Astrocyte of the hippocampus (primary cell): ENCODE data around the gene STK17B.
A peak's percentile ranks its signal among the peaks of the same experiment; 100 is the strongest.

Source experiments
- DNase-seq: peaks from one replicate; pipeline ENCODE4 v3.0.0; 2011; ENCODE audit warnings: low read depth, low spot score

STK17B gene

DNA sequence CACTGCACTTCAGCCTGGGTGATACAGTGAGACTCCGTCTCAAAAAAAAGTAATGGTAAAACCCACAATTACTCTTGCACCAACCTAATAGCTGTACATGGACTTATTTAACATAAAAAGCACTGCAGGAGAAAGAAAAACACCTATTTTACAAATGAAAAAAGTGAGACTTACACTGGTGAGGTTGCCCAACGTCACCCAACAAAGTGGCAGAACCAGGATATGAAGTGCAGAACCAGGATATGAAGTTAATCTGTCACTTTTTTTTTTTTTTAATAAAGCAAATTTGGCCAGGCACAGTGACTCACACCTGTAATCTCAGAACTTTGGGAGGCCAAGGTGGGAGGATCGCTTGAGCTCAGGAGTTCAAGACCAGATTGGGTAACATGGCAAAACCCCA lies 13.5 kb upstream of the STK17B start:
- no peak for DNase-seq

GRCh38 chr2:196183528-196184231 lies 12.3 kb upstream of the STK17B start:
- DNase-seq = no peak

DNA sequence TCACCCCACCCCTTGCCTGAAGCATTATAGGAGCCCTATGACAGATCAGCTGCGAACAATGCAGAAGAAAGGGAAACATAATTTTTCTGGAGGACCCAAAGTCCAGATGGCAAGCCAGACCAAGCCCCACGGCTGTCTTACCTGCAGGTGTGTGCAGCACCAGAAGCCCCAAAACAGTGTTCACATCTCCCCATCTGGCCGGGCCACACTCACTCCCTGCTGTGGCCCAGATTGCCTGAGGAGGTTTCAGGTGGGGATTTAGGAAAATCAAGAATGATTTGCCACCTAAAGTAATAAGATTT lies 11.7 kb upstream of the STK17B start:
- no peak for DNase-seq

GRCh38 chr2:196182439-196183171 lies 11.2 kb upstream of the STK17B start:
- DNase-seq = no peak

- DNase-seq = no peak
These were observed 10.1 kb upstream of the STK17B start for GRCh38 chr2:196181484-196181883.

GRCh38 chr2:196177124-196177523 lies 5.7 kb upstream of the STK17B start:
- DNase-seq = no peak

DNA sequence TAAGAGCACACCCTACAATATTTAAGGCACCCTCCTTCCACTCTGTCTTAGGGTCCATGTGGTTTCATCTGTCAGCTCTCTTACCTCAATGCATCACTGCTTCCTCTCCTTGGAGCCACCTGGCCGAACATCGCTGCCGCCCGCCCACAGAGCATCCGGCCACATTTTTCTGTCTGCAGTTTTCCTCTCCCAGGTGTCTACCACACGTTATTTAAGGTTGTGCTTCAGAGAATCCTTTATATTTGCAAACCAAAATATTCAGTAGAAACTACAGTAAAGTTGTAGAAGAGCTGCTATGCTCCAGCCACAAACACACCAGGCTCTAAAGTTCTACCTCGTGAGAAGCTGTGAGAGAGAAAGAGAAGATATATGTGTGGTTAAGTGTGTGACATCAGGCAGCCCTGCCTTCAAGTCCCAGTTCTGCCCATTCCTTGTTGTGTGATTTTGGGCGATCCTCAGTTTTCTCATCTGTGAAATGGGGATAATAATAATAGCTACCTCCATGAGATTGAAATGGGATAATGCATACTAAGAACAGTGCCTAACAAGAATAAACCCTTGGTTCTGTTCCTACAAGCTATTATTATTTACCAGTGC lies 4.9 kb upstream of the STK17B start:
- DNase-seq = no peak

DNA sequence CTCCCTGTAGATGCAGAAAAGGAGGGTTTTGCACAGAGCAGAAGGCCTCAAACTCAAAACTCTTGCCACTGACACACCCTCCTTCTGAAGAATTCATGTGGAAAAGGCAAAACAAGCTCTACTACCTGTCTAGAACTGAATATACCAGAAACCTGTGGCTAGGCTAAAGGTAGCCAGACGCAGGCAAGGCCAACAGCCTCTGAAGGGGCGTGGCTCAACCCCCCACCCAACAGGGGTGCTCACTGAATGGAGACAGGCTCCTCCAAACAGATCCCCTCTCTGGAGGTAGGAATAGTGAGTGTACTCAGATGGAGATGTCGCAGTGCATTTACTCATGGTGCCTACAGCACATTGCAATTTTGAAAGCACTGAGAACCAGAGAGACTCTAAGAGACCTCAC lies 3.0 kb upstream of the STK17B start:
- no peak for DNase-seq

DNA sequence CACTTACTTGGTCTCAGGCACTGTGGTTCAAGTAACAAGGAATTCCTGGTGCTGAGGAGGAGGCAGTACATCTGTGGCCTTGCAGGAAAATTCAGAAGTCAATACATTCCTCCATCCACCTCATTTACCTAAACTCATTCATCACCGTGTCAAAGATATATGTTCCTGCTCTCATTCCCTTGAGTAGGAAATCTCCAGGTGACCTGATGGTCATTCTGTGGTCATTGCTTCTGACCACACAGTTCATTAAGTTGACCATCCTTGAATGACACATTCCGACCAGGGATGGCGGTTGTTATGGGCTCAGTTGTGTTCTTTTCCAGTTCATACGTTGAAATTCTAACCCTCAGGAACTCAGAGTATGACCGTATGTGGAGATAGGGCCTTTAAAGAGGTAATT lies 2.1 kb upstream of the STK17B start:
- DNase-seq = peak; percentile 54

DNA sequence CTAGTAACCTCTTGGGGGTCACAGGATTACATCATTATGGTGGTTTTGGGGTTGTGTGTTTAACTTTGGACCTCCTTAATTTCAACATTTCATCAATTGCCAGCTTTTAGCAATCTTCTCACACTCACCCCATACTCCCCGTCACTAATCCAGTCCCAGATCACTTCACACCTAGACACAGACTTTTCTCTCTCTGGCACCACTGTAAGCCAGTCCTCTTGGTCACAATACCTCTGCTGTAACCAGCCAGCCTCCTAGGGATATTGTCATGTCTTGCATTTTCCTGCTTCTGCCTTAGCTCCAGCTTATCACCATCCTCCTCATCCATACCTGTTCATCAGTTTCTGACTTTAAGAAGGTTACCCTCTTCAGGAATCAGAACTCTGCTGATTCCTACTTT lies 1.6 kb upstream of the STK17B start:
- DNase-seq = no peak

DNA sequence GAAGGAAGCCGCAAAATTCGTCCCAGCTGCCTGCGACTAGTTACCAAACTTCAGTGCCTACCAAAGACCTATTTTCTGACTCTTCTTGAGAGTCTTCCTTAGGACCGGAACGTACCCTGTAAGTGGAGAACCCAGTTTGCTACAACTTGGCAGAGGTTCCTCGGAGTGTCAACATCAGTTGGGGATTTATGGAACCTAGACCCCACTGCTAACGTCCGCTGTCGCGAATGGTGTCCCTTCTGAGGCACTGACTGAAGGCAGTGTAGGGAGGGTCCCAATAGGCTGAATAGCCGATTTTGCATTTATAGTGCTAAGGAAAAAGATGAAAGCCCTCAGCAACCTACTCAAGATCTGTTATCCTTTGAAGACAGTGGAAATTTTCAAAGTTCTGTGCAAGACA lies 568 bp upstream of the STK17B start:
- DNase-seq = no peak

- peak; percentile 73 for DNase-seq
These were observed 651 bp downstream of the STK17B start for GRCh38 chr2:196170606-196171247.

GRCh38 chr2:196170213-196170605 lies 1.2 kb downstream of the STK17B start:
- no peak for DNase-seq

DNA sequence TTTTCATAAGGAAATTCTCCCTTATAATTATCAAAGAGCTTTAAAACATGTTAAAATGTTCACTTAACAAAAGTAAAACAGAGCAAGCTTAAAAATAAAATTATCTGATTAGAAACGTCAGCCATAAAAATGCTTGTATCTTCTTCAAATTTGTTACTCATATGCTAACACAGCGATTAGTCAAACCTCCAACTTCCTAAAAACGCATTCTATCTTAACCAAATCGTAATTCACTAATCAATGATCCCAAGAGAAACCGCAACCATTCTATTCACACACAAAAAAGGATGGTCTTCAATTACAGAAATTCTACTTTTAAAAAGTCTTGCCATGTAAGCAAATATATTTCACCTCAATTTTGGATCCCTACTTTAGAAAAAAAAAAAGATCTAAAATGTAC lies 1.9 kb downstream of the STK17B start:
- no peak for DNase-seq

- DNase-seq = peak; percentile 51
These were observed 3.2 kb downstream of the STK17B start for GRCh38 chr2:196168181-196168580.

GRCh38 chr2:196167666-196168065 lies 3.7 kb downstream of the STK17B start:
- DNase-seq = no peak

GRCh38 chr2:196166876-196167275 lies 4.5 kb downstream of the STK17B start:
- peak; percentile 53 for DNase-seq

DNA sequence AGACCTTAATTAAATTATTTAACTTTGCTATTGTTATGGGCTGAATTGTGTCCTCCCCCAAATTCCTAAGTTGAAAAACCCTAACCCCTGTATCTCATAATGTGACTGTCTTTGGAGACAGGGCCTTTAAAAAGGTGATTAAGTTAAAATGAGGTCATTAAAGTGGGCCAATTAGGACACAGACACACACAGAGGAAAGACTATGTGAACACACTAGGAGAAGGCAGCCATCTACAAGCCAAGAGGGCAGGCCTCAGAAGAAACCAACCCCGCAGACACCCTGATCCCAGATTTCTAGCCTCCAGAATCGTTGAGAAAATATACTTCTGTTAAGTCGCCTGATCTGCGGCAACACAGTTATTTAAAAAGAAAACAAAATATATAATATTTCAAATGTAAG lies 6.4 kb downstream of the STK17B start:
- DNase-seq = no peak

- DNase-seq = no peak
These were observed 8.1 kb downstream of the STK17B start for GRCh38 chr2:196163285-196163684.

GRCh38 chr2:196162586-196163175 lies 8.7 kb downstream of the STK17B start:
- no peak for DNase-seq

- no peak for DNase-seq
These were observed 10.4 kb downstream of the STK17B start for GRCh38 chr2:196160946-196161345.

DNA sequence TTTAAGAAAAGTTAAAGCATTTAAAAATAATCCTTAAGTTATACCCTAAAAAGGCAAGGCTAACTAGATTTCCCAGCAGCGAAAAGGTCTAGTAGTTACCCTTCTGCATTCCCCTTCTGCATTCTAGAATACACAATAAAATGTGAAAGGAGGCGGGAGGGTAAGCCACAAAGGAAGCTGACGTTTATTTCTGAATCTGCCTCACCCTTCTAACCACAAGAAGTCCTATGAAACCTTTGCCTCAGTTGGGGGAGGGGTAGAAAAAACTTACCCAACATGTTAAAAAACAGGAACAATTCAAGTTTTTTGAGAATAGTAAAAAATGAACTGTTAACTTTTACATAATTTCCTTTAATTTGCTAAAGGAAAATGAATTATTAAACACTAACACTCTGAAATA lies 11.3 kb downstream of the STK17B start:
- peak; percentile 93 for DNase-seq
